ENCODE data around the gene NAT16. TPM values are rescaled to one million over a fixed set of nuclear protein-coding genes. Genes with fewer than 3 reads are reported as not detected.

NAT16 gene
- total and polyA plus RNA-seq, 2 of the 13 experiments (the other 11 are each of a cell fraction or from before 2014, with no cell fraction given), result 0.04 TPM; not detected in 1

GRCh38 chr7:101200862-101201599 is 20.9 kb upstream of the NAT16 start, which contains the start of gene MOGAT3 (continued):
- peak; percentile 95 for TF ChIP-seq ERF (CRISPR knock-in tag; IDR thresholded peaks at IDR 0.05)
- TF ChIP-seq MXD4 (CRISPR knock-in tag; IDR thresholded peaks at IDR 0.05), result no peak
- peak; percentile 49; the same call in 1 of the 2 replicates for TF ChIP-seq FOXK1 (CRISPR knock-in tag; IDR thresholded peaks at IDR 0.05; ENCODE audit: borderline replicate concordance, low read depth)
- no peak; the same call in 1 of the 2 replicates for TF ChIP-seq MYNN (CRISPR knock-in tag; IDR thresholded peaks at IDR 0.05; ENCODE audit: low read depth)
- peak; percentile 67 for TF ChIP-seq FOSL2 (CRISPR knock-in tag; IDR thresholded peaks at IDR 0.05)
- no peak for TF ChIP-seq SRSF4 (IDR thresholded peaks at IDR 0.05; ENCODE audit: low read depth, low read length, poor library complexity, severe bottlenecking)
- no peak for TF ChIP-seq NR3C1 (CRISPR knock-in tag; IDR thresholded peaks at IDR 0.05)
- TF ChIP-seq ZNF790 (CRISPR knock-in tag; IDR thresholded peaks at IDR 0.05; ENCODE audit: borderline replicate concordance), result no peak
- TF ChIP-seq ZBTB42 (CRISPR knock-in tag; IDR thresholded peaks at IDR 0.05), result 0 out of 2 replicates have a peak, but pooled peaks have one; percentile 46
- TF ChIP-seq CEBPB (IDR thresholded peaks at IDR 0.05; ENCODE audit: borderline replicate concordance, low read depth, low read length), result no peak
- no peak for TF ChIP-seq ZNF225 (CRISPR knock-in tag; IDR thresholded peaks at IDR 0.05)
- TF ChIP-seq, protein P1, sequence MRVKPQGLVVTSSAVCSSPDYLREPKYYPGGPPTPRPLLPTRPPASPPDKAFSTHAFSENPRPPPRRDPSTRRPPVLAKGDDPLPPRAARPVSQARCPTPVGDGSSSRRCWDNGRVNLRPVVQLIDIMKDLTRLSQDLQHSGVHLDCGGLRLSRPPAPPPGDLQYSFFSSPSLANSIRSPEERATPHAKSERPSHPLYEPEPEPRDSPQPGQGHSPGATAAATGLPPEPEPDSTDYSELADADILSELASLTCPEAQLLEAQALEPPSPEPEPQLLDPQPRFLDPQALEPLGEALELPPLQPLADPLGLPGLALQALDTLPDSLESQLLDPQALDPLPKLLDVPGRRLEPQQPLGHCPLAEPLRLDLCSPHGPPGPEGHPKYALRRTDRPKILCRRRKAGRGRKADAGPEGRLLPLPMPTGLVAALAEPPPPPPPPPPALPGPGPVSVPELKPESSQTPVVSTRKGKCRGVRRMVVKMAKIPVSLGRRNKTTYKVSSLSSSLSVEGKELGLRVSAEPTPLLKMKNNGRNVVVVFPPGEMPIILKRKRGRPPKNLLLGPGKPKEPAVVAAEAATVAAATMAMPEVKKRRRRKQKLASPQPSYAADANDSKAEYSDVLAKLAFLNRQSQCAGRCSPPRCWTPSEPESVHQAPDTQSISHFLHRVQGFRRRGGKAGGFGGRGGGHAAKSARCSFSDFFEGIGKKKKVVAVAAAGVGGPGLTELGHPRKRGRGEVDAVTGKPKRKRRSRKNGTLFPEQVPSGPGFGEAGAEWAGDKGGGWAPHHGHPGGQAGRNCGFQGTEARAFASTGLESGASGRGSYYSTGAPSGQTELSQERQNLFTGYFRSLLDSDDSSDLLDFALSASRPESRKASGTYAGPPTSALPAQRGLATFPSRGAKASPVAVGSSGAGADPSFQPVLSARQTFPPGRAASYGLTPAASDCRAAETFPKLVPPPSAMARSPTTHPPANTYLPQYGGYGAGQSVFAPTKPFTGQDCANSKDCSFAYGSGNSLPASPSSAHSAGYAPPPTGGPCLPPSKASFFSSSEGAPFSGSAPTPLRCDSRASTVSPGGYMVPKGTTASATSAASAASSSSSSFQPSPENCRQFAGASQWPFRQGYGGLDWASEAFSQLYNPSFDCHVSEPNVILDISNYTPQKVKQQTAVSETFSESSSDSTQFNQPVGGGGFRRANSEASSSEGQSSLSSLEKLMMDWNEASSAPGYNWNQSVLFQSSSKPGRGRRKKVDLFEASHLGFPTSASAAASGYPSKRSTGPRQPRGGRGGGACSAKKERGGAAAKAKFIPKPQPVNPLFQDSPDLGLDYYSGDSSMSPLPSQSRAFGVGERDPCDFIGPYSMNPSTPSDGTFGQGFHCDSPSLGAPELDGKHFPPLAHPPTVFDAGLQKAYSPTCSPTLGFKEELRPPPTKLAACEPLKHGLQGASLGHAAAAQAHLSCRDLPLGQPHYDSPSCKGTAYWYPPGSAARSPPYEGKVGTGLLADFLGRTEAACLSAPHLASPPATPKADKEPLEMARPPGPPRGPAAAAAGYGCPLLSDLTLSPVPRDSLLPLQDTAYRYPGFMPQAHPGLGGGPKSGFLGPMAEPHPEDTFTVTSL (CRISPR knock-in tag; IDR thresholded peaks at IDR 0.05; ENCODE audit: borderline replicate concordance), result peak; percentile 81; the same call in 1 of the 2 replicates
- peak; percentile 64; the same call in 1 of the 2 replicates for TF ChIP-seq SMAD3 (CRISPR knock-in tag; IDR thresholded peaks at IDR 0.05)
- TF ChIP-seq FOXA3 (CRISPR knock-in tag; IDR thresholded peaks at IDR 0.05), result peak; percentile 75
- TF ChIP-seq ZNF326 (CRISPR knock-in tag; IDR thresholded peaks at IDR 0.05; ENCODE audit: borderline replicate concordance), result no peak
- TF ChIP-seq SETDB1 (CRISPR knock-in tag; IDR thresholded peaks at IDR 0.05; ENCODE audit: borderline replicate concordance), result no peak
- TF ChIP-seq ZNF136 (CRISPR knock-in tag; IDR thresholded peaks at IDR 0.05; ENCODE audit: low read depth), result no peak; the same call in 1 of the 2 replicates
- no peak for TF ChIP-seq HNRNPUL1 (IDR thresholded peaks at IDR 0.05; ENCODE audit: low read depth, low read length)
- peak; percentile 70; the same call in 1 of the 2 replicates for TF ChIP-seq RCOR2 (CRISPR knock-in tag; IDR thresholded peaks at IDR 0.05)
- no peak for TF ChIP-seq KMT2B (CRISPR knock-in tag; IDR thresholded peaks at IDR 0.05)
- no peak for TF ChIP-seq RBFOX2 (IDR thresholded peaks at IDR 0.05; ENCODE audit: low read depth, low read length)
- TF ChIP-seq ZNF556 (CRISPR knock-in tag; IDR thresholded peaks at IDR 0.05; ENCODE audit: borderline replicate concordance), result no peak
- TF ChIP-seq, protein P2, sequence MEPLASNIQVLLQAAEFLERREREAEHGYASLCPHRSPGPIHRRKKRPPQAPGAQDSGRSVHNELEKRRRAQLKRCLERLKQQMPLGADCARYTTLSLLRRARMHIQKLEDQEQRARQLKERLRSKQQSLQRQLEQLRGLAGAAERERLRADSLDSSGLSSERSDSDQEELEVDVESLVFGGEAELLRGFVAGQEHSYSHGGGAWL (CRISPR knock-in tag; IDR thresholded peaks at IDR 0.05), result no peak; the same call in 1 of the 2 replicates
- TF ChIP-seq ZNF768 (CRISPR knock-in tag; IDR thresholded peaks at IDR 0.05), result no peak
- TF ChIP-seq ELF1 (CRISPR knock-in tag; IDR thresholded peaks at IDR 0.05), result peak; percentile 56; the same call in 1 of the 2 replicates
- peak; percentile 61; the same call in 1 of the 2 replicates for TF ChIP-seq SIX1 (CRISPR knock-in tag; IDR thresholded peaks at IDR 0.05; ENCODE audit: borderline replicate concordance)
